IPS-18a (cell line): ENCODE measurements around the gene CCDC74B.
"Not testable (repeated sequence)": the region's sequence is repeated elsewhere in the genome, so short reads cannot be mapped to it uniquely, and the experiment has no call there.

Experiments used
- H3K27ac ChIP-seq: one replicate; pipeline ENCODE4 v1.5.1; 2013; ENCODE audit warnings: low read length
- H3K27me3 ChIP-seq: one replicate; pipeline ENCODE4 v1.6.1; 2013; ENCODE audit warnings: mild to moderate bottlenecking, low read length; ENCODE audit not compliant: control insufficient read depth, insufficient read depth
- H3K36me3 ChIP-seq: one replicate; pipeline ENCODE4 v1.6.1; 2013; ENCODE audit warnings: low read depth, low read length; ENCODE audit not compliant: control insufficient read depth
- H3K4me1 ChIP-seq: one replicate; pipeline ENCODE4 v1.6.1; 2013; ENCODE audit warnings: low read depth, low read length; ENCODE audit not compliant: control insufficient read depth
- H3K4me3 ChIP-seq: one replicate; pipeline ENCODE4 v1.5.1; 2013; ENCODE audit warnings: low read length
- H3K9ac ChIP-seq: one replicate; pipeline ENCODE4 v1.6.1; 2013; ENCODE audit warnings: mild to moderate bottlenecking, low read length, moderate library complexity
- H3K9me3 ChIP-seq: one replicate; pipeline ENCODE4 v1.6.1; 2013; ENCODE audit warnings: low read depth, low read length; ENCODE audit not compliant: control insufficient read depth

The CCDC74B gene

DNA sequence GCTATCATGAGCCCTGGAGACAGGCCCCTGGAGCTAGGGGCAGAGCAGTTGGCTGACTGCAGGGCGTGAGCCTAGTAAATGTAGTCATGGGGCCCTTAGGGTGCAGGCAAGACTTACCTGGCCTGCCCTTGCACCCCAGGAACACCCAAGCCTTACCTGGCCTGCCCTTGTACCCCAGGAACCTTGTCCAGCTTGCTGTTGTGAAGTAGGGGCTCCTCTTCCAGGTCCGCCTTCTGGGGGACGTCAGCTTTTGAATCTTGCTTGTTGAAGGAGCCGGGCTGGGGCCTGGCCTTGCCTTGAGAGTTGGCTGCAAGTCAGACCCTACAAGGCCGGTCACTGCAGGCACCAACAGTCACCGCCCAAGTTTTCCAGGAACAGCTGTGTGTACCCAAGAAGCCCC, 3.9 kb downstream of the CCDC74B start:
- H3K9me3 ChIP-seq, H3K4me1 ChIP-seq, H3K27me3 ChIP-seq, H3K36me3 ChIP-seq, H3K9ac ChIP-seq, H3K27ac ChIP-seq, H3K4me3 ChIP-seq: not testable (repeated sequence)

- not testable (repeated sequence) for H3K9me3 ChIP-seq, H3K4me1 ChIP-seq, H3K4me3 ChIP-seq, H3K27ac ChIP-seq, H3K9ac ChIP-seq, H3K27me3 ChIP-seq, H3K36me3 ChIP-seq
Measured at GRCh38 chr2:130140516-130140915, 4.4 kb downstream of the CCDC74B start.

GRCh38 chr2:130139331-130140280, 5.3 kb downstream of the CCDC74B start:
- not testable (repeated sequence) for H3K4me1 ChIP-seq, H3K9me3 ChIP-seq, H3K36me3 ChIP-seq, H3K4me3 ChIP-seq, H3K27ac ChIP-seq, H3K27me3 ChIP-seq, H3K9ac ChIP-seq

DNA sequence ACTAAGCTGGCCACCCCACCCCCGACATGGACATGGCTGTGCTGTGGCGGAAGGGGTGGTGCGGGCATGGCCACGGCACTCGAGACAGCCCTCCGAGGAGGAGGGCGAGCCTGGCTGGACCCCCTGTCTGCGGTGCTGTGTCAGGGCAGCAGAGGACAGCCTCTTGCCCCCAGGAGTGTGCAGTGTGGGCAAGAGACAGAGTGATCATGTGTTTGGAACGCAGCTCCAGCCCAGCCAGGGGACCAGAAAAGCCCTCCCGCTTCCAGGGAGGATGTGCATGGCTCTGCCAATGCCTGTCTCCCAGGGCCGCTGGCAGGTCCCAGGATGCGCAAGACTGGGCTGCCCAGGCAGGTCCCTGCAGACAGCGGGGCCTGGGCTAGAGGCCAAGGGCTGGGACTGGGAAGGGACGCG, 6.1 kb downstream of the CCDC74B start:
- not testable (repeated sequence) for H3K36me3 ChIP-seq, H3K4me3 ChIP-seq, H3K9me3 ChIP-seq, H3K27me3 ChIP-seq, H3K4me1 ChIP-seq, H3K9ac ChIP-seq, H3K27ac ChIP-seq

DNA sequence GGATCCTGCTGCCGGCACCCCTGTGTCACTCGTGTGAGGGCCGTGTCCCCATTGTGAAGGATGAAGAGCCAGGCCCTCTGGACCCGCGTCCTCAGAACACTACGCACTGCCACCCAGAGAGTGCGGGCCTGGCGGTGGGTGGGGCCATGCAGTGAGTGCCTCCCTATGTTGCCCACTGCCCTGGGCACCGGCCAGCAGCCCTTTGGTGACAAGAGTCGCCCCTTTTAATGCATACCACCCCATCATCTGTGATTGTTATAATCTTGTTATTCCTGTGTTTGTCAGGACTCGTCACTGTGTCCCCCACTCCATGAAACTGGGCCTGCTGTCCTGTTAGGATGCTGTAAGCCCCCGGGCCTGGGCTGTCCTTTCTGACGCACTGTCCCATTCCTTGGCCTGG, 6.6 kb downstream of the CCDC74B start:
- not testable (repeated sequence) for H3K4me3 ChIP-seq, H3K27me3 ChIP-seq, H3K9ac ChIP-seq, H3K36me3 ChIP-seq, H3K4me1 ChIP-seq, H3K27ac ChIP-seq, H3K9me3 ChIP-seq

- not testable (repeated sequence) for H3K27ac ChIP-seq, H3K4me1 ChIP-seq, H3K9me3 ChIP-seq, H3K9ac ChIP-seq, H3K27me3 ChIP-seq, H3K4me3 ChIP-seq, H3K36me3 ChIP-seq
Measured at GRCh38 chr2:130137118-130137517, 7.8 kb downstream of the CCDC74B start.

- not testable (repeated sequence) for H3K27me3 ChIP-seq, H3K4me3 ChIP-seq, H3K36me3 ChIP-seq, H3K9ac ChIP-seq, H3K9me3 ChIP-seq, H3K4me1 ChIP-seq, H3K27ac ChIP-seq
Measured at GRCh38 chr2:130136546-130136945, 8.4 kb downstream of the CCDC74B start.

DNA sequence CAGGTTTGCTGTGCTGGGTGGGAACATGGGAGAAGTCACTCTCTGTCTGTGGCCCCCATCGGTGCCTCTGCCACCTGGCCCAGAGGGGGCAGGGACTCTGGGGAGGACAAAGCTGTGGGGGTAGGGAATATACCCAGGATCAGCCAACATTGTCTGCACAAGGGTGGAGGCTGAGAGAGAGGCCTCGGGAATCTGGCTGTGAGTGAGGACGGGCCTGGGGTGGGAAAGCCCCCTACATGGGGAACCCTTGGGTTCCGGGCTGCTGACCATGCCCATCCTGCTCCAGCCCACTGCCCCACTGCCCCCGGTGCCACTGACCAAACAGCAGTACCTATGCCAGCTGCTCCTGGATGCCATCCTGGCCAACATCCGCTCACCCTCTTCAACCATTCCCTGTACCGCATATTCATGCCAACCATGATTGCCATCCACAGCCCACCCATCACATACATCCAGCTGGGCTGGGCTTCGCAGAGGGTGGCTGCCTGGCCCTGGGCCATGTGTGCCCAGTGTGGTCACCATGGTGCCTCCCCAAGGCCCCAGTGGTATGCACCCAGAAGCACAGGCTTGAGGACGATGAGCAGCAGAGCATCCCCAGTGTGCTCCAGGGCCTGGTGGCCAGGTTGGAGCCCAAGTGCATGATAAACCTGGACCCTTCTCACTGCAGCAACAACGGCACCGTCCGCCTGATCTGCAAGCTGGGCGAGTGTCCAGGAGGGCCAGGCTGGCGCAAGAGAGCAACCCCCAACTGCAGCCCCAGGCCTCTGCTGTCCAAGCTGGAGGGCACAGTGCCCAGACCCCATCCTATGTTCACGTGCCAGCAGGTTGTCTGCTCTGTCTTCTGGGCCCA, 9.0 kb downstream of the CCDC74B start:
- H3K9ac ChIP-seq = no peak overlapping the region
- no peaks in the 10 kb centered on the region for H3K4me1 ChIP-seq
- no peaks in the 10 kb centered on the region for H3K36me3 ChIP-seq
- no peak overlapping the region for H3K27ac ChIP-seq
- no peaks in the 10 kb centered on the region for H3K27me3 ChIP-seq
- H3K4me3 ChIP-seq = no peak overlapping the region
- H3K9me3 ChIP-seq = no peaks in the 10 kb centered on the region

GRCh38 chr2:130129120-130129829, 15.6 kb downstream of the CCDC74B start, which contains the start of gene POTEF:
POTEF (minus strand) TSS chr2:130129222; CDS start chr2:130120515, 8,707 bp downstream.
- not testable (repeated sequence) for H3K9ac ChIP-seq, H3K4me3 ChIP-seq, H3K27me3 ChIP-seq, H3K4me1 ChIP-seq, H3K36me3 ChIP-seq, H3K9me3 ChIP-seq, H3K27ac ChIP-seq

- not testable (repeated sequence) for H3K9me3 ChIP-seq, H3K4me1 ChIP-seq, H3K36me3 ChIP-seq, H3K27ac ChIP-seq, H3K9ac ChIP-seq, H3K4me3 ChIP-seq, H3K27me3 ChIP-seq
Measured at GRCh38 chr2:130128464-130128863, 16.4 kb downstream of the CCDC74B start.

DNA sequence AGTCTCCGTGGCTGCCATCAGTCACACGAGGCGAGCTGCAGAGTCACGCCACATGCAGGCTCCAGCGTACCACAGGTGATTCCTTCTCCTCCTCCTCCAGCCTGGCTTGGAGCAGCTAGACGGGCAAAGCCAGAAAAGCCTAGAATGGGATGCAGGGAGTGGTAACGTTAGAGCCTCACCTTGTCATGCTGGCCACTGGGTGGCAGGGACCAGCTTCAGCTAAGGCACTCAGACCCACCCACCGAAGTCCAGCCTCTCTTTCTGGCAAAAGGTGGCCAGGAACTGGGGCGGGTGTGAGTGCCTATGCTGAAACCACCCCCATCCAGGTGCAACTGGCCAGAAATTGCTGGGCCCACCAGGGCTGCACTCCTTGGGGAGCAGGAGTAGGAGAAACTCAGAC, 17.2 kb downstream of the CCDC74B start:
- H3K27me3 ChIP-seq, H3K9me3 ChIP-seq, H3K27ac ChIP-seq, H3K36me3 ChIP-seq, H3K4me3 ChIP-seq, H3K4me1 ChIP-seq, H3K9ac ChIP-seq: not testable (repeated sequence)
